Common myeloid progenitor, CD34-positive (primary cell): ENCODE measurements around the gene PNCK.

Source experiments
- CTCF ChIA-PET: fragments of 350-600 bp; sonication (Branson Sonifier 250); formaldehyde crosslinking; loops from one replicate; lab custom pipeline; 2021; ENCODE audit warnings: antibody characterized with exemption; lab: Charles Lee
- POLR2A ChIA-PET: fragments of 350-600 bp; sonication (Branson Sonifier 250); formaldehyde crosslinking; loops from one replicate; lab custom pipeline; 2021; ENCODE audit warnings: antibody characterized with exemption; lab: Charles Lee
- DNase-seq, 3 donors: peaks; one replicate each; pipeline versions ENCODE4 v3.0.0 to v3.0.0-alpha.2; 2013
- H3K27ac ChIP-seq, 2 experiments: 1 replicate in 1 of 2; 2 replicates in 1 of 2; pipeline ENCODE4 v1.7.0; 2013; ENCODE audit warnings: inconsistent platforms in 2 of 2, low read length in 2 of 2, mild to moderate bottlenecking in 2 of 2, low read depth in 1 of 2, moderate library complexity in 1 of 2; ENCODE audit not compliant: severe bottlenecking in 2 of 2, insufficient read depth in 1 of 2, poor library complexity in 1 of 2
- H3K27me3 ChIP-seq, 5 experiments: replicated peaks in 2 of 5; 1 replicate in 3 of 5; 2 replicates in 2 of 5; pipeline versions ENCODE4 v1.6.1 to v1.7.0; 2013; ENCODE audit warnings: low read length in 4 of 5, mild to moderate bottlenecking in 2 of 5, moderate library complexity in 2 of 5, inconsistent platforms in 1 of 5; ENCODE audit not compliant: insufficient read depth in 5 of 5, control insufficient read depth in 4 of 5
- H3K36me3 ChIP-seq, 4 experiments: 1 replicate in 2 of 4; 2 replicates in 2 of 4; pipeline versions ENCODE4 v1.6.1 to v1.7.0; 2013; ENCODE audit warnings: low read length in 3 of 4, control low read depth in 1 of 4, mild to moderate bottlenecking in 1 of 4; ENCODE audit not compliant: control insufficient read depth in 4 of 4, insufficient read depth in 4 of 4
- H3K4me1 ChIP-seq, 4 experiments: 1 replicate in 3 of 4; 2 replicates in 1 of 4; pipeline versions ENCODE4 v1.6.1 to v1.7.1; 2013; ENCODE audit warnings: low read length in 3 of 4, mild to moderate bottlenecking in 3 of 4, control low read depth in 1 of 4, inconsistent platforms in 1 of 4, moderate library complexity in 1 of 4; ENCODE audit not compliant: control insufficient read depth in 4 of 4, insufficient read depth in 4 of 4; ENCODE audit errors: control extremely low read depth in 1 of 4
- H3K4me3 ChIP-seq, 7 experiments: 1 replicate in 4 of 7; 2 replicates in 3 of 7; pipeline versions ENCODE4 v1.5.1 to v1.7.0; 2013; ENCODE audit warnings: mild to moderate bottlenecking in 7 of 7, low read length in 6 of 7, moderate library complexity in 6 of 7, inconsistent platforms in 2 of 7, low read depth in 2 of 7, control low read depth in 1 of 7; ENCODE audit not compliant: insufficient read depth in 4 of 7, control insufficient read depth in 1 of 7; ENCODE audit errors: extremely low read depth in 1 of 7
- H3K9me3 ChIP-seq, 5 experiments: 1 replicate in 4 of 5; 2 replicates in 1 of 5; pipeline versions ENCODE4 v1.6.1 to v1.7.1; 2013; ENCODE audit warnings: low read length in 4 of 5, mild to moderate bottlenecking in 2 of 5, inconsistent platforms in 1 of 5, low read depth in 1 of 5, moderate library complexity in 1 of 5; ENCODE audit not compliant: control insufficient read depth in 4 of 5, insufficient read depth in 2 of 5; ENCODE audit errors: control extremely low read depth in 1 of 5
- WGBS: methylation state at CpG from one replicate; pipeline ENCODE4 v1.1.5; 2013; ENCODE audit not compliant: insufficient coverage; 5-methylcytosine and 5-hydroxymethylcytosine counted together

PNCK gene

GRCh38 chrX:153640736-153641575 lies 32.7 kb downstream of the PNCK start:
- DNase-seq, result peak in 2 of 3 donors; percentile 21 to 25
- H3K4me3 ChIP-seq, result no peak overlapping the region
- CTCF ChIA-PET, result interaction anchor here (1.0 to 3.7 kb wide), 4 partner anchors 8 to 31 kb away, joined by 3 to 18 read pairs (median 6); no protein-coding TSS in a partner anchor
- H3K27me3 ChIP-seq, result peaks cover 0 to 81% (median 14%) of the 10 kb centered on the region in 5 experiments
- no peaks in the 10 kb centered on the region for H3K9me3 ChIP-seq
- H3K4me1 ChIP-seq, result peaks cover 0 to 22% (median 8%) of the 10 kb centered on the region in 4 experiments
- 54% methylated on average over 26 of the region's 26 CpGs for WGBS
- POLR2A ChIA-PET, result no interaction called here
- H3K27ac ChIP-seq, result no peak overlapping the region
- H3K36me3 ChIP-seq, result no peaks in the 10 kb centered on the region

- H3K4me1 ChIP-seq, result peaks cover 0 to 22% (median 8%) of the 10 kb centered on the region in 4 experiments
- DNase-seq, result no peak
- ChIA-PET POLR2A (no interaction called here), CTCF (interaction anchor here (1.0 to 3.7 kb wide), 5 partner anchors 9 to 76 kb away, joined by 3 to 18 read pairs (median 5); no protein-coding TSS in a partner anchor)
- no peaks in the 10 kb centered on the region for H3K9me3 ChIP-seq
- H3K27me3 ChIP-seq, result peaks cover 0 to 73% (median 9%) of the 10 kb centered on the region in 5 experiments
- H3K36me3 ChIP-seq, result no peaks in the 10 kb centered on the region
- H3K27ac ChIP-seq, result no peak overlapping the region
- no peak overlapping the region for H3K4me3 ChIP-seq
- WGBS, result 91% methylated on average over 18 of the region's 23 CpGs
Observed at GRCh38 chrX:153640045-153640686, 33.4 kb downstream of the PNCK start.

- no peak overlapping the region for H3K27ac ChIP-seq
- no peak for DNase-seq
- POLR2A ChIA-PET, result no interaction called here
- WGBS, result 87% methylated on average over 24 of the region's 28 CpGs
- CTCF ChIA-PET, result interaction anchor here (0.5 to 3.7 kb wide), 6 partner anchors 8 to 109 kb away, joined by 3 to 18 read pairs (median 4); no protein-coding TSS in a partner anchor
- no peaks in the 10 kb centered on the region for H3K36me3 ChIP-seq
- no peak overlapping the region for H3K4me3 ChIP-seq
- no peaks in the 10 kb centered on the region for H3K9me3 ChIP-seq
- peaks cover 0 to 66% (median 6%) of the 10 kb centered on the region in 5 experiments for H3K27me3 ChIP-seq
- peaks cover 0 to 20% (median 8%) of the 10 kb centered on the region in 4 experiments for H3K4me1 ChIP-seq
Observed at GRCh38 chrX:153639177-153640044, 34.2 kb downstream of the PNCK start.

- CTCF ChIA-PET, result interaction anchor here (1.0 to 3.7 kb wide), 5 partner anchors 8 to 76 kb away, joined by 3 to 18 read pairs (median 4); no protein-coding TSS in a partner anchor
- Histone ChIP-seq H3K36me3 (no peaks in the 10 kb centered on the region), H3K9me3 (no peaks in the 10 kb centered on the region), H3K4me3 (no peak overlapping the region), H3K4me1 (peaks cover 0 to 16% (median 5%) of the 10 kb centered on the region in 4 experiments), H3K27ac (no peak overlapping the region), H3K27me3 (peaks cover 0 to 65% (median 4%) of the 10 kb centered on the region in 5 experiments)
- 90% methylated on average over 17 of the region's 20 CpGs for WGBS
- POLR2A ChIA-PET, result no interaction called here
- DNase-seq, result no peak
Observed at GRCh38 chrX:153638436-153639176, 35.0 kb downstream of the PNCK start.

- no peaks in the 10 kb centered on the region for H3K36me3 ChIP-seq
- no peak for DNase-seq
- peaks cover 0 to 60% (median 4%) of the 10 kb centered on the region in 5 experiments for H3K27me3 ChIP-seq
- H3K9me3 ChIP-seq, result no peaks in the 10 kb centered on the region
- 96% methylated on average over 6 of the region's 6 CpGs for WGBS
- H3K4me1 ChIP-seq, result peaks cover 0 to 14% (median 3%) of the 10 kb centered on the region in 4 experiments
- POLR2A ChIA-PET, result no interaction called here
- H3K4me3 ChIP-seq, result no peak overlapping the region
- CTCF ChIA-PET, result interaction anchor here (0.8 to 2.8 kb wide), 4 partner anchors 15 to 76 kb away, joined by 3 to 8 read pairs (median 4); no protein-coding TSS in a partner anchor
- no peak overlapping the region for H3K27ac ChIP-seq
Observed at GRCh38 chrX:153638041-153638371, 35.6 kb downstream of the PNCK start.
